B cell (primary cell): ENCODE data around the gene FLAD1. TPM values are rescaled to one million over a fixed set of nuclear protein-coding genes. Genes with fewer than 3 reads are reported as not detected.

Experiments
- ATAC-seq: fragments of 200-7000 bp; cut with Tn5 transposase; one replicate; pipeline ENCODE4 v1.10.0; 2021; ENCODE audit warnings: low read depth, mild to moderate bottlenecking, moderate number of reproducible peaks, moderate library complexity
- CTCF ChIA-PET: fragments of 350-600 bp; sonication (Branson Sonifier 250); formaldehyde crosslinking; loops from one replicate; lab custom pipeline; 2021; ENCODE audit warnings: antibody characterized with exemption, inconsistent platforms; lab: Charles Lee
- POLR2A ChIA-PET: fragments of 350-600 bp; sonication (Branson Sonifier 250); formaldehyde crosslinking; loops from one replicate; lab custom pipeline; 2021; ENCODE audit warnings: antibody characterized with exemption; lab: Charles Lee
- DNase-seq: peaks from one replicate; pipeline ENCODE4 v3.0.0; 2013
- H2AFZ ChIP-seq: 2 replicates; pipeline ENCODE4 v1.6.1; 2012; ENCODE audit warnings: mild to moderate bottlenecking, low read depth, low read length; ENCODE audit not compliant: insufficient read depth, poor library complexity, severe bottlenecking
- H3K27ac ChIP-seq, 2 donors: 1 replicate in 1 of 2; 2 replicates in 1 of 2; pipeline ENCODE4 v1.5.1; 2012 to 2013; ENCODE audit warnings: low read length in 2 of 2, mild to moderate bottlenecking in 2 of 2, moderate library complexity in 1 of 2
- H3K27me3 ChIP-seq, 4 experiments: fragments of 200-600 bp in 1 of 4; sonication (generic) in 1 of 4; replicated peaks in 1 of 4; 1 replicate in 2 of 4; 2 replicates in 2 of 4; pipeline versions ENCODE4 v1.6.1 to v1.7.0; 2013 to 2016; ENCODE audit warnings: low read length in 3 of 4, mild to moderate bottlenecking in 2 of 4, mixed read lengths in 1 of 4, moderate library complexity in 1 of 4; ENCODE audit not compliant: insufficient read depth in 4 of 4, control insufficient read depth in 3 of 4; ENCODE audit errors: control extremely low read depth in 1 of 4
- H3K36me3 ChIP-seq, 2 experiments: replicated peaks in 1 of 2; 1 replicate in 1 of 2; 2 replicates in 1 of 2; pipeline versions ENCODE4 v1.6.1 to v1.7.1; 2013; ENCODE audit warnings: low read length in 1 of 2; ENCODE audit not compliant: insufficient read depth in 2 of 2, control insufficient read depth in 1 of 2; ENCODE audit errors: control extremely low read depth in 1 of 2, extremely low read depth in 1 of 2
- H3K4me1 ChIP-seq, 2 donors: fragments of 200-600 bp in 1 of 2; sonication (generic) in 1 of 2; 1 replicate in 1 of 2; 2 replicates in 1 of 2; pipeline versions ENCODE4 v1.5.1 to v1.6.1; 2013 to 2017; ENCODE audit warnings: low read length in 2 of 2; ENCODE audit not compliant: control insufficient read depth in 2 of 2, insufficient read depth in 2 of 2
- H3K4me2 ChIP-seq: replicated peaks from 2 replicates; pipeline ENCODE3; 2012; ENCODE audit warnings: mild to moderate bottlenecking, low read depth, low read length; ENCODE audit not compliant: poor library complexity, severe bottlenecking
- H3K4me3 ChIP-seq, 5 experiments: fragments of 200-600 bp in 1 of 5; sonication (generic) in 1 of 5; 1 replicate in 3 of 5; 2 replicates in 2 of 5; pipeline versions ENCODE4 v1.5.1 to v1.7.0; 2011 to 2016; ENCODE audit warnings: low read length in 4 of 5, mild to moderate bottlenecking in 4 of 5, low read depth in 2 of 5, control low read depth in 1 of 5, moderate library complexity in 1 of 5; ENCODE audit not compliant: insufficient read depth in 1 of 5; ENCODE audit errors: control extremely low read depth in 1 of 5, extremely low read depth in 1 of 5
- H3K79me2 ChIP-seq: fragments of 200-600 bp; sonication (generic); one replicate; pipeline ENCODE4 v1.6.0; 2016; ENCODE audit warnings: low read length; ENCODE audit not compliant: control insufficient read depth, insufficient read depth
- H3K9ac ChIP-seq: fragments of 200-600 bp; sonication (generic); 2 replicates; pipeline ENCODE4 v1.6.1; 2017; ENCODE audit warnings: mild to moderate bottlenecking, low read length, moderate library complexity
- H3K9me3 ChIP-seq, 3 donors: one replicate each; pipeline versions ENCODE4 v1.6.1 to v1.7.1; 2013; ENCODE audit warnings: low read length in 2 of 3; ENCODE audit not compliant: control insufficient read depth in 2 of 3, insufficient read depth in 1 of 3; ENCODE audit errors: control extremely low read depth in 1 of 3
- H4K20me1 ChIP-seq: 2 replicates; pipeline ENCODE4 v1.6.0; 2012; ENCODE audit warnings: mild to moderate bottlenecking, low read length; ENCODE audit not compliant: insufficient read depth, control insufficient read depth, poor library complexity, severe bottlenecking
- H3K27ac Mint-ChIP-seq: one replicate; pipeline ENCODE4 v1.8.0; 2021; ENCODE audit warnings: mixed read lengths
- H3K27me3 Mint-ChIP-seq: one replicate; pipeline ENCODE4 v1.8.0; 2021; ENCODE audit warnings: mixed read lengths
- H3K4me1 Mint-ChIP-seq: one replicate; pipeline ENCODE4 v1.8.0; 2021; ENCODE audit warnings: mixed read lengths
- H3K4me3 Mint-ChIP-seq: one replicate; pipeline ENCODE4 v1.8.0; 2021; ENCODE audit warnings: mixed read lengths
- H3K9me3 Mint-ChIP-seq: one replicate; pipeline ENCODE4 v1.8.0; 2022; ENCODE audit warnings: mixed read lengths; ENCODE audit not compliant: insufficient read depth
- EZH2 ChIP-seq: IDR thresholded peaks from 2 replicates; pipeline ENCODE4 v1.6.1; 2012; ENCODE audit warnings: borderline replicate concordance, low read depth, mild to moderate bottlenecking, moderate library complexity, low read length; ENCODE audit not compliant: insufficient read depth, poor library complexity, severe bottlenecking
- WGBS: methylation state at CpG from one replicate; pipeline ENCODE4 v1.1.5; 2013; ENCODE audit warnings: missing lambda C conversion rate; ENCODE audit not compliant: insufficient coverage; 5-methylcytosine and 5-hydroxymethylcytosine counted together
- intact Hi-C: fragments of 100-400 bp; cut with micrococcal nuclease; formaldehyde crosslinking; loops from one replicate; pipeline ENCODE4 v1.10.0; 2022
- polyA plus RNA-seq: library from polyadenylated mRNA; depleted of rRNA; stranded (reverse); fragments of >200 nt; gene quantifications from 2 replicates; pipeline ENCODE4 v1.2.3, GENCODE V29; 2012
- total RNA-seq, 2 donors: library from RNA; stranded (reverse); fragments of 120-200 nt in 1 of 2; gene quantifications; 1 replicate in 1 of 2; 2 replicates in 1 of 2; pipeline versions ENCODE4 v1.2.3 to v1.2.4, GENCODE V29; 2013 to 2022
- TF ChIP-seq, protein P1 (sequence below): fragments of 200-600 bp; IDR thresholded peaks from one replicate; pipeline ENCODE4 v1.8.0; 2022; ENCODE audit warnings: antibody characterized with exemption, mild to moderate bottlenecking

Gene FLAD1
- total and polyA plus RNA-seq, 2 donors (not counting 1 experiment from before 2014, with no cell fraction given): 51.4 to 83.0 TPM

DNA sequence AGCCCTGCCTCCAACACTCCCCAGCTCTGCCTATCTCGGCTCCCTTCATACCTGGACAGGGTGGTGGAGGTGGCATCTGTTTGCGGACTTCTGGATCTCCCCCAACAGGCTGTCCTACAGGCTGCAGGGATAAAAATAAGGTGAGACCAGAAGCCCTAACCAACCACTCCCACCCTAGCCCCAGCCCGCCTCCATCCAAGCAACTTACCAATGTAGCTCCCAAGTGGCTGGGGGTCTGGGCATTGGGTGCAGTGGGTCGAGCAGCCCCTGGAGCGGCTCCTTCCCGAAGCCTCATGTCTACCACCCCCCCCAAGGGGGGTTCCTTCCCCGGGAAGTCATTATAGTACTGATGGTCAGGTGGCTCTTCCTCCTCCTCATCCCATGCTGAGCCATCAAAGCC lies 17.0 kb upstream of the FLAD1 start:
- Histone ChIP-seq H3K4me1 (peaks cover 14 to 27% of the 10 kb centered on the region in 2 donors), H3K9me3 (no peaks in the 10 kb centered on the region), H4K20me1 (peaks cover 20% of the 10 kb centered on the region), H3K9ac (no peak overlapping the region), H3K4me3 (no peak overlapping the region), H3K27me3 (no peaks in the 10 kb centered on the region), H3K27ac (no peak overlapping the region), H2AFZ (no peak overlapping the region), H3K4me2 (no peak overlapping the region), H3K79me2 (peaks cover 60% of the 10 kb centered on the region), H3K36me3 (peaks cover 6 to 68% of the 10 kb centered on the region in 2 experiments)
- TF ChIP-seq EZH2: no peak
- TF ChIP-seq, protein P1, sequence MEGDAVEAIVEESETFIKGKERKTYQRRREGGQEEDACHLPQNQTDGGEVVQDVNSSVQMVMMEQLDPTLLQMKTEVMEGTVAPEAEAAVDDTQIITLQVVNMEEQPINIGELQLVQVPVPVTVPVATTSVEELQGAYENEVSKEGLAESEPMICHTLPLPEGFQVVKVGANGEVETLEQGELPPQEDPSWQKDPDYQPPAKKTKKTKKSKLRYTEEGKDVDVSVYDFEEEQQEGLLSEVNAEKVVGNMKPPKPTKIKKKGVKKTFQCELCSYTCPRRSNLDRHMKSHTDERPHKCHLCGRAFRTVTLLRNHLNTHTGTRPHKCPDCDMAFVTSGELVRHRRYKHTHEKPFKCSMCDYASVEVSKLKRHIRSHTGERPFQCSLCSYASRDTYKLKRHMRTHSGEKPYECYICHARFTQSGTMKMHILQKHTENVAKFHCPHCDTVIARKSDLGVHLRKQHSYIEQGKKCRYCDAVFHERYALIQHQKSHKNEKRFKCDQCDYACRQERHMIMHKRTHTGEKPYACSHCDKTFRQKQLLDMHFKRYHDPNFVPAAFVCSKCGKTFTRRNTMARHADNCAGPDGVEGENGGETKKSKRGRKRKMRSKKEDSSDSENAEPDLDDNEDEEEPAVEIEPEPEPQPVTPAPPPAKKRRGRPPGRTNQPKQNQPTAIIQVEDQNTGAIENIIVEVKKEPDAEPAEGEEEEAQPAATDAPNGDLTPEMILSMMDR: no peak
- ChIA-PET CTCF (interaction anchor here (0.7 to 5.5 kb wide), 6 partner anchors 11 to 96 kb away, joined by 3 to 61 read pairs (median 4); partner anchors contain the start of gene PBXIP1), POLR2A (no interaction called here)
- Mint-ChIP-seq H3K27ac (no peak overlapping the region), H3K27me3 (no peaks in the 10 kb centered on the region), H3K4me3 (no peak overlapping the region), H3K4me1 (peaks cover 20% of the 10 kb centered on the region), H3K9me3 (no peaks in the 10 kb centered on the region)
- ATAC-seq: no peak
- intact Hi-C loops: no loop called here
- no peak for DNase-seq
- WGBS: 96% methylated on average over 4 of the region's 7 CpGs

DNA sequence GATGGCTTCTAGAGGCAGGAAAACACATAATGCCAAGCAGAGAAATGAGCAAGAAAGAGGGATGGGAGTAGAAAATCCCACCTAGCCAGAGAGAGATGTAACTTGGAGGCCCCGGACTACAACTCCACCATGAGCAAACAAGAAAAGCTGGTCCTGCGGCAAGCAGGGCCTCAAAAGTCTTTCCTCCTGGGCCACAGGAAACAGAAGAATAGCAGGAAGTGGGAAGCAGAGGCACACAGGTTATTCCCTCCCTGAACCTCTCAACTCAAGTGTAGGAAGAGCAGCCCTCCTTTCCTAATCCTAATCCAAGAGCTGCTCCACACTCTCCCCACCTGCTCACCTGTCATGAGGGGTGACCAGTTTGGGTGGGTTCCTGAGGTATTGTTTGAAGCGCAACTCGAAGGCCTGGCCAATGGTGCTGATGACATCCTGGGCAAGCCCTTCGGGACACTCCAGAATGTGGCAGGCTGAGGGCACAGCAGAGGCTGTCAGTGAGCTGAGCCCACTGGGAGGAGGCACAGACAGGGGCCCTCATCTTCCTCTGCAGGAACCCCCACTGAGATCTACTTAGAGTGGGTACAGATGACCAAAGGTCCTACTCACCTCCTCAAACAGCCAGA lies 15.7 kb upstream of the FLAD1 start:
- peaks cover 70% of the 10 kb centered on the region for H3K79me2 ChIP-seq
- no peak overlapping the region for H3K4me3 ChIP-seq
- Mint-ChIP-seq H3K4me3 (no peak overlapping the region), H3K27me3 (no peaks in the 10 kb centered on the region), H3K27ac (no peak overlapping the region), H3K9me3 (no peaks in the 10 kb centered on the region), H3K4me1 (peaks cover 26% of the 10 kb centered on the region)
- H3K9ac ChIP-seq: no peak overlapping the region
- TF ChIP-seq EZH2: no peak
- no peaks in the 10 kb centered on the region for H3K27me3 ChIP-seq
- 90% methylated on average over 4 of the region's 5 CpGs for WGBS
- no peak overlapping the region for H3K4me2 ChIP-seq
- intact Hi-C loops: no loop called here
- DNase-seq: no peak
- no peaks in the 10 kb centered on the region for H3K9me3 ChIP-seq
- no peak for ATAC-seq
- H3K27ac ChIP-seq: no peak overlapping the region
- H3K4me1 ChIP-seq: peaks cover 12 to 34% of the 10 kb centered on the region in 2 donors
- no peak overlapping the region for H2AFZ ChIP-seq
- POLR2A ChIA-PET: no interaction called here
- H3K36me3 ChIP-seq: peaks cover 6 to 68% of the 10 kb centered on the region in 2 experiments
- peaks cover 32% of the 10 kb centered on the region for H4K20me1 ChIP-seq
- CTCF ChIA-PET: interaction anchor here (0.9 to 2.5 kb wide), 4 partner anchors 9 to 53 kb away, joined by 3 to 9 read pairs (median 3); partner anchors contain the start of gene PBXIP1
